ENCODE results near the gene ACER2.

Gene ACER2

GRCh38 chr9:19456996-19457692 lies 48.3 kb downstream of the ACER2 start:
- TF ChIP-seq SUZ12 (IDR thresholded peaks at IDR 0.05) (no peak), SP1 (IDR thresholded peaks at IDR 0.05) (no peak), TARDBP (IDR thresholded peaks at IDR 0.05) (no peak), FOXA1 (IDR thresholded peaks at IDR 0.05) (no peak), BHLHE40 (IDR thresholded peaks at IDR 0.05; ENCODE audit: borderline replicate concordance) (no peak), HDGF (IDR thresholded peaks at IDR 0.05; ENCODE audit: borderline replicate concordance) (no peak), NFRKB (IDR thresholded peaks at IDR 0.05) (no peak), L3MBTL2 (conservative IDR thresholded peaks at IDR 0.05) (no peak), LEF1 (IDR thresholded peaks at IDR 0.05; ENCODE audit: borderline replicate concordance) (no peak), FOXM1 (IDR thresholded peaks at IDR 0.05; ENCODE audit: borderline replicate concordance) (no peak), PKNOX1 (IDR thresholded peaks at IDR 0.05) (no peak), ELF4 (IDR thresholded peaks at IDR 0.05) (no peak), ARNT (IDR thresholded peaks at IDR 0.05) (no peak), FOXK2 (IDR thresholded peaks at IDR 0.05) (no peak), ZNF384 (IDR thresholded peaks at IDR 0.05) (no peak), CTBP1 (IDR thresholded peaks at IDR 0.05; ENCODE audit: borderline replicate concordance) (no peak)
- POLR2A ChIA-PET: interaction anchor here (1.0 to 1.6 kb wide), 2 partner anchors 77 to 408 kb away, joined by 3 to 7 read pairs (median 4); partner anchors contain the start of genes RPS6 and RRAGA
- peak; percentile 87 for DNase-seq (ENCODE audit: extremely low spot score)
- CTCF ChIA-PET: interaction anchor here (1.3 to 4.4 kb wide), 2 partner anchors 8 to 405 kb away, joined by 5 to 22 read pairs; no protein-coding TSS in a partner anchor

- ChIA-PET CTCF (interaction anchor here (4.4 kb wide), 1 partner anchor 8 kb away, joined by 22 read pairs; no protein-coding TSS in a partner anchor), POLR2A (interaction anchor here (1.0 to 1.3 kb wide), 2 partner anchors 78 to 408 kb away, joined by 3 to 7 read pairs; partner anchors contain the start of genes RPS6 and RRAGA)
- TF ChIP-seq TARDBP (IDR thresholded peaks at IDR 0.05) (no peak), BHLHE40 (IDR thresholded peaks at IDR 0.05; ENCODE audit: borderline replicate concordance) (no peak), FOXK2 (IDR thresholded peaks at IDR 0.05) (no peak), L3MBTL2 (conservative IDR thresholded peaks at IDR 0.05) (no peak), HDGF (IDR thresholded peaks at IDR 0.05; ENCODE audit: borderline replicate concordance) (no peak), NFRKB (IDR thresholded peaks at IDR 0.05) (no peak)
- no peak for DNase-seq (ENCODE audit: extremely low spot score)
Measured at GRCh38 chr9:19457693-19458009, 48.8 kb downstream of the ACER2 start.

GRCh38 chr9:19460243-19460642 lies 51.4 kb downstream of the ACER2 start:
- CTCF ChIA-PET: interaction anchor here (0.6 kb wide), 1 partner anchor 266 kb away, joined by 4 read pairs; no protein-coding TSS in a partner anchor
- TF ChIP-seq ARNT (IDR thresholded peaks at IDR 0.05): no peak
- TF ChIP-seq LEF1 (IDR thresholded peaks at IDR 0.05; ENCODE audit: borderline replicate concordance): no peak
- no peak for TF ChIP-seq SUZ12 (IDR thresholded peaks at IDR 0.05)
- TF ChIP-seq ZNF384 (IDR thresholded peaks at IDR 0.05): no peak
- TF ChIP-seq NFRKB (IDR thresholded peaks at IDR 0.05): no peak
- TF ChIP-seq PKNOX1 (IDR thresholded peaks at IDR 0.05): no peak
- TF ChIP-seq TARDBP (IDR thresholded peaks at IDR 0.05): no peak
- no peak for TF ChIP-seq BHLHE40 (IDR thresholded peaks at IDR 0.05; ENCODE audit: borderline replicate concordance)
- no peak for TF ChIP-seq FOXM1 (IDR thresholded peaks at IDR 0.05; ENCODE audit: borderline replicate concordance)
- TF ChIP-seq L3MBTL2 (conservative IDR thresholded peaks at IDR 0.05): no peak
- no peak for TF ChIP-seq FOXA1 (IDR thresholded peaks at IDR 0.05)
- no peak for TF ChIP-seq SP1 (IDR thresholded peaks at IDR 0.05)
- no peak for TF ChIP-seq HDGF (IDR thresholded peaks at IDR 0.05; ENCODE audit: borderline replicate concordance)
- POLR2A ChIA-PET: no interaction called here
- no peak for DNase-seq (ENCODE audit: extremely low spot score)

GRCh38 chr9:19461135-19461534 lies 52.3 kb downstream of the ACER2 start:
- POLR2A ChIA-PET: no interaction called here

More at GRCh38 chr9:19461135-19461534, 52.3 kb downstream of the ACER2 start:
- DNase-seq (ENCODE audit: extremely low spot score): no peak
- CTCF ChIA-PET: no interaction called here
- TF ChIP-seq TARDBP (IDR thresholded peaks at IDR 0.05) (no peak), FOXA1 (IDR thresholded peaks at IDR 0.05) (no peak), CTBP1 (IDR thresholded peaks at IDR 0.05; ENCODE audit: borderline replicate concordance) (no peak), NFRKB (IDR thresholded peaks at IDR 0.05) (no peak), ZNF384 (IDR thresholded peaks at IDR 0.05) (no peak), BHLHE40 (IDR thresholded peaks at IDR 0.05; ENCODE audit: borderline replicate concordance) (no peak), PKNOX1 (IDR thresholded peaks at IDR 0.05) (no peak), SP1 (IDR thresholded peaks at IDR 0.05) (no peak), SUZ12 (IDR thresholded peaks at IDR 0.05) (no peak), FOXM1 (IDR thresholded peaks at IDR 0.05; ENCODE audit: borderline replicate concordance) (no peak), HDGF (IDR thresholded peaks at IDR 0.05; ENCODE audit: borderline replicate concordance) (no peak), L3MBTL2 (conservative IDR thresholded peaks at IDR 0.05) (no peak), LEF1 (IDR thresholded peaks at IDR 0.05; ENCODE audit: borderline replicate concordance) (no peak), ELF4 (IDR thresholded peaks at IDR 0.05) (no peak), FOXK2 (IDR thresholded peaks at IDR 0.05) (no peak), ARNT (IDR thresholded peaks at IDR 0.05) (no peak)

Data from HEK293T (cell line).